Smooth muscle cell (in vitro differentiated cells): Measurements from ENCODE around the gene NCAPH2. TPM values are rescaled to one million over a fixed set of nuclear protein-coding genes. Genes with fewer than 3 reads are reported as not detected.

Experiments
- DNase-seq: peaks from one replicate; lab custom pipeline; 2025; ENCODE audit not compliant: unreplicated experiment; lab: John Stamatoyannopoulos, UW
- H2AFZ ChIP-seq: fragments of 200-600 bp; sonication (generic); 2 replicates; pipeline ENCODE4 v1.6.0; 2016; ENCODE audit warnings: antibody characterized with exemption, low read depth, mild to moderate bottlenecking
- H3F3A ChIP-seq: fragments of 200-600 bp; sonication (generic); 2 replicates; pipeline ENCODE4 v1.6.0; 2017; ENCODE audit warnings: antibody characterized with exemption, low read depth
- H3K27ac ChIP-seq: fragments of 200-600 bp; sonication (generic); 2 replicates; pipeline ENCODE4 v1.5.1; 2016; ENCODE audit warnings: low read depth, mild to moderate bottlenecking
- H3K27me3 ChIP-seq: fragments of 200-600 bp; sonication (generic); 2 replicates; pipeline ENCODE4 v1.6.1; 2016; ENCODE audit warnings: low read depth, mild to moderate bottlenecking
- H3K36me3 ChIP-seq: fragments of 200-600 bp; sonication (generic); 2 replicates; pipeline ENCODE4 v1.5.1; 2016; ENCODE audit warnings: low read depth
- H3K4me1 ChIP-seq: fragments of 200-600 bp; sonication (generic); 2 replicates; pipeline ENCODE4 v1.5.1; 2016; ENCODE audit warnings: low read depth
- H3K4me2 ChIP-seq: fragments of 200-600 bp; sonication (generic); 2 replicates; pipeline ENCODE4 v1.6.0; 2016; ENCODE audit warnings: mild to moderate bottlenecking
- H3K4me3 ChIP-seq: fragments of 200-600 bp; sonication (generic); 2 replicates; pipeline ENCODE4 v1.5.1; 2016; ENCODE audit warnings: mild to moderate bottlenecking
- H3K79me2 ChIP-seq: fragments of 200-600 bp; sonication (generic); 2 replicates; pipeline ENCODE4 v1.6.0; 2016; ENCODE audit warnings: low read depth, mild to moderate bottlenecking
- H3K9ac ChIP-seq: fragments of 200-600 bp; sonication (generic); 2 replicates; pipeline ENCODE4 v1.6.0; 2016; ENCODE audit warnings: low read depth
- H3K9me3 ChIP-seq: fragments of 200-600 bp; sonication (generic); replicated peaks from 2 replicates; pipeline ENCODE4 v1.5.1; 2016; ENCODE audit warnings: low read depth
- H4K20me1 ChIP-seq: fragments of 200-600 bp; sonication (generic); 2 replicates; pipeline ENCODE4 v1.6.0; 2016; ENCODE audit warnings: low read depth
- WGBS: methylation state at CpG from one replicate; pipeline ENCODE4 v1.1.7; 2016; ENCODE audit warnings: low lambda C conversion rate; 5-methylcytosine and 5-hydroxymethylcytosine counted together
- polyA plus RNA-seq: library from polyadenylated mRNA; unstranded; fragments of >200 nt; fragmentation: Nextera tagmentation; extraction: Ambion mirVana; gene quantifications from 2 replicates; pipeline ENCODE4 v1.2.1, GENCODE V29; 2016
- total RNA-seq: library from RNA; depleted of rRNA; stranded (reverse); fragments of >200 nt; gene quantifications from 2 replicates; pipeline ENCODE4 v1.2.3, GENCODE V29; 2014
- TF ChIP-seq, protein P1 (sequence below): fragments of 200-600 bp; sonication (generic); IDR thresholded peaks from 2 replicates; pipeline ENCODE4 v1.5.1; 2017; ENCODE audit warnings: borderline replicate concordance, mild to moderate bottlenecking, antibody characterized with exemption; ENCODE audit not compliant: insufficient read depth, poor library complexity, severe bottlenecking

NCAPH2 gene
- total and polyA plus RNA-seq, 2 experiments from 2014 or later, result 24.1 to 45.7 TPM

DNA sequence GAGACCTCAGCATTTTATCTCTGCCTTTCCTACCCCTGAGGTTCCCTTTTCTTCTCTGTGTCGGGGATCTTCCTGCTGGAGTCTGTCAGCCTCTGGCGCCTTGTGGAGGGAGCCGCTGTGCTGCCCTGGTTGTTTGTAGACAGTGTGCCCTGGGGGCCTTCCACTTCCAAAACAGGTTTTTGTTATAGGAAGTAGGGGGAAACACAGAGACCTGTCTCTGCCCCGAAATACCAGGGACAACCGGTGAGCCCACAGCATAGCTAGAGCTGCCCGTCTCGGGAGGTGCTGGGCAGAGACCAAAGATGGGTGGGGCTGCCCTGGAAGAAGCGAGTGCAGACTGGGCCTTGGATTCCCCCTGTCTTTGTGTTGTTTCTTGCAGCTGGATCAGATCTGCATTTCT is 8.0 kb downstream of the NCAPH2 start:
- 91% methylated on average over 8 of the region's 8 CpGs for WGBS
- H3K4me3 ChIP-seq, result no peak overlapping the region
- no peaks in the 10 kb centered on the region for H3K36me3 ChIP-seq
- TF ChIP-seq, protein P1, sequence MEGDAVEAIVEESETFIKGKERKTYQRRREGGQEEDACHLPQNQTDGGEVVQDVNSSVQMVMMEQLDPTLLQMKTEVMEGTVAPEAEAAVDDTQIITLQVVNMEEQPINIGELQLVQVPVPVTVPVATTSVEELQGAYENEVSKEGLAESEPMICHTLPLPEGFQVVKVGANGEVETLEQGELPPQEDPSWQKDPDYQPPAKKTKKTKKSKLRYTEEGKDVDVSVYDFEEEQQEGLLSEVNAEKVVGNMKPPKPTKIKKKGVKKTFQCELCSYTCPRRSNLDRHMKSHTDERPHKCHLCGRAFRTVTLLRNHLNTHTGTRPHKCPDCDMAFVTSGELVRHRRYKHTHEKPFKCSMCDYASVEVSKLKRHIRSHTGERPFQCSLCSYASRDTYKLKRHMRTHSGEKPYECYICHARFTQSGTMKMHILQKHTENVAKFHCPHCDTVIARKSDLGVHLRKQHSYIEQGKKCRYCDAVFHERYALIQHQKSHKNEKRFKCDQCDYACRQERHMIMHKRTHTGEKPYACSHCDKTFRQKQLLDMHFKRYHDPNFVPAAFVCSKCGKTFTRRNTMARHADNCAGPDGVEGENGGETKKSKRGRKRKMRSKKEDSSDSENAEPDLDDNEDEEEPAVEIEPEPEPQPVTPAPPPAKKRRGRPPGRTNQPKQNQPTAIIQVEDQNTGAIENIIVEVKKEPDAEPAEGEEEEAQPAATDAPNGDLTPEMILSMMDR, result no peak
- H3K4me1 ChIP-seq, result no peaks in the 10 kb centered on the region
- H3F3A ChIP-seq, result no peaks in the 10 kb centered on the region
- H3K9ac ChIP-seq, result no peak overlapping the region
- no peak for DNase-seq
- no peak overlapping the region for H2AFZ ChIP-seq
- no peak overlapping the region for H3K27ac ChIP-seq
- no peaks in the 10 kb centered on the region for H3K27me3 ChIP-seq
- H4K20me1 ChIP-seq, result peaks cover 25% of the 10 kb centered on the region
- H3K9me3 ChIP-seq, result no peaks in the 10 kb centered on the region
- peaks cover 32% of the 10 kb centered on the region for H3K79me2 ChIP-seq
- no peak overlapping the region for H3K4me2 ChIP-seq

DNA sequence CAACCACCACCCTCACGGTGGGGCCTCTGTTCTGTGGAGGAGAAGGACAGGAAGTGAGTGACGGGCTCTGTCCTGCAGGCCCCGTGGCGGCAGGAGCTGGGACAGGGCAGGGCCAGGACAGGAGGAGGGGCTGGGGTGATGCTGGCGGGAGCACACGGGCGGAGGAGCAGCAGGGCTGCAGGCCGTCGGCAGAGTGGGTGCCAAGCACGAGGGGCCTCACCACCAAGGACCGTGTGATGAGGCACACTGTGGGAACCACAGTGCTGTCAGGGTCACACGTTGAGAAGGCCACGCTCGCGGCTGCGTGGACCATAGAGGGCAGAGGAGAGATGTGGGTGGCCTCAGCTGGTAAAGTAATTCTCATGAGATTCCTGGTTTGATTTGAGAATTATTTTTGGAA is 8.9 kb downstream of the NCAPH2 start:
- H3K79me2 ChIP-seq, result peaks cover 24% of the 10 kb centered on the region

GRCh38 chr22:50517495-50518260 is 9.7 kb downstream of the NCAPH2 start:
- H3K79me2 ChIP-seq, result peaks cover 17% of the 10 kb centered on the region
- TF ChIP-seq, protein P1, result no peak
- WGBS, result 94% methylated on average over 20 of the region's 20 CpGs
- no peaks in the 10 kb centered on the region for H3K4me1 ChIP-seq
- H3K9ac ChIP-seq, result no peak overlapping the region
- no peak overlapping the region for H3K4me3 ChIP-seq
- peaks cover 21% of the 10 kb centered on the region for H4K20me1 ChIP-seq
- H3K36me3 ChIP-seq, result no peaks in the 10 kb centered on the region
- H3K4me2 ChIP-seq, result no peak overlapping the region
- no peak overlapping the region for H3K27ac ChIP-seq
- H3F3A ChIP-seq, result no peaks in the 10 kb centered on the region
- no peak overlapping the region for H2AFZ ChIP-seq
- H3K27me3 ChIP-seq, result no peaks in the 10 kb centered on the region
- no peaks in the 10 kb centered on the region for H3K9me3 ChIP-seq
- DNase-seq, result no peak

More for the DNA sequence above, 8.9 kb downstream of the NCAPH2 start:
- Histone ChIP-seq H3K27me3 (no peaks in the 10 kb centered on the region), H3K36me3 (no peaks in the 10 kb centered on the region), H3K9me3 (no peaks in the 10 kb centered on the region), H3K27ac (no peak overlapping the region), H3K4me1 (no peaks in the 10 kb centered on the region), H3K4me3 (no peak overlapping the region), H2AFZ (no peak overlapping the region), H3K4me2 (no peak overlapping the region), H4K20me1 (peaks cover 25% of the 10 kb centered on the region), H3F3A (no peaks in the 10 kb centered on the region), H3K9ac (no peak overlapping the region)
- TF ChIP-seq, protein P1, result no peak
- 98% methylated on average over 16 of the region's 16 CpGs for WGBS
- no peak for DNase-seq

DNA sequence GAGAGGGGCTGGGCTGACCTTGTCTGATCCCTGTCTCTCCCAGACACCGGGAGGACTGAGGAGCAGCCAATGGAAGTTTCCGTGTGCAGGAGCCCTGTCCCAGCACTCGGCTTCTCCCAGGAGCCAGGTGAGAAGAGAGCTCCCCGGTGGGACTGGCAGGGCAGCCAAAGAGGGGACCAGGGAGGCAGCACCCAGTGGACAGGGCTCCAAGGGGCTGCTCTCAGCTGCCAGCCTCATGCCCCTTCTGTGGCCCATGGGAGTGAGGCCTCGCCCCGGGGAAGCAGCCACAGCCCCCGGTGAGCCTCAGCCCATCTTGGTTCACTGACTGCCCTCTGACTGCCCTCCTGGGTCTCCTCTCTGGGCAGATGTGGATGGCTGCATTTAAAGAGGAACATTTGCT is 10.6 kb downstream of the NCAPH2 start:
- Histone ChIP-seq H4K20me1 (peaks cover 20% of the 10 kb centered on the region), H3K9me3 (no peaks in the 10 kb centered on the region), H3K27me3 (no peaks in the 10 kb centered on the region), H3F3A (no peaks in the 10 kb centered on the region), H3K36me3 (no peaks in the 10 kb centered on the region), H3K27ac (no peak overlapping the region), H3K79me2 (peaks cover 7% of the 10 kb centered on the region), H2AFZ (no peak overlapping the region), H3K4me2 (no peak overlapping the region), H3K4me1 (no peaks in the 10 kb centered on the region), H3K9ac (no peak overlapping the region), H3K4me3 (no peak overlapping the region)
- DNase-seq, result no peak
- TF ChIP-seq, protein P1, result no peak
- 98% methylated on average over 7 of the region's 7 CpGs for WGBS
